Neural cell (in vitro differentiated cells): ENCODE results near the gene RALGPS1. TPM values are rescaled to one million over a fixed set of nuclear protein-coding genes. Genes with fewer than 3 reads are reported as not detected.

Experiments used
- H2AFZ ChIP-seq: fragments of 200-600, 300-800 bp; sonication (generic), shearing (Covaris generic); 2 replicates; pipeline ENCODE4 v1.6.0; 2014; ENCODE audit warnings: low read depth, mild to moderate bottlenecking, antibody characterized with exemption, low read length, moderate library complexity
- H3F3A ChIP-seq: fragments of 200-600 bp; shearing (Covaris generic); 2 replicates; pipeline ENCODE4 v1.6.1; 2016; ENCODE audit warnings: mild to moderate bottlenecking, moderate library complexity, mixed read lengths, antibody characterized with exemption, low read length; ENCODE audit not compliant: insufficient read depth, poor library complexity, severe bottlenecking
- H3K27ac ChIP-seq: fragments of 200-600, 300-800 bp; sonication (generic), shearing (Covaris generic); 2 replicates; pipeline ENCODE4 v1.5.1; 2014; ENCODE audit warnings: mild to moderate bottlenecking, low read length, moderate library complexity
- H3K27me3 ChIP-seq: fragments of 300-800, 200-600 bp; sonication (generic), shearing (Covaris generic); 2 replicates; pipeline ENCODE4 v1.6.0; 2014; ENCODE audit warnings: mild to moderate bottlenecking, low read depth, low read length, moderate library complexity; ENCODE audit not compliant: insufficient read depth
- H3K36me3 ChIP-seq: fragments of 300-800, 200-600 bp; sonication (generic), shearing (Covaris generic); 2 replicates; pipeline ENCODE4 v1.5.1; 2014; ENCODE audit warnings: mild to moderate bottlenecking, antibody characterized with exemption, low read length, moderate library complexity; ENCODE audit not compliant: insufficient read depth
- H3K4me2 ChIP-seq: fragments of 300-800, 200-600 bp; sonication (generic), shearing (Covaris generic); 2 replicates; pipeline ENCODE4 v1.6.0; 2014; ENCODE audit warnings: mild to moderate bottlenecking, low read length
- H3K4me3 ChIP-seq: fragments of 300-800, 200-600 bp; sonication (generic), shearing (Covaris generic); 2 replicates; pipeline ENCODE4 v1.5.1; 2014; ENCODE audit warnings: mild to moderate bottlenecking, low read length, moderate library complexity
- H3K79me2 ChIP-seq: fragments of 200-600 bp; shearing (Covaris generic); replicated peaks from 2 replicates; pipeline ENCODE4 v1.6.0; 2014; ENCODE audit warnings: mild to moderate bottlenecking, low read length, moderate library complexity; ENCODE audit not compliant: insufficient read depth
- H3K9ac ChIP-seq: fragments of 300-800, 200-600 bp; sonication (generic), shearing (Covaris generic); 2 replicates; pipeline ENCODE4 v1.6.1; 2016; ENCODE audit warnings: mild to moderate bottlenecking, low read length, mixed read lengths
- H3K9me2 ChIP-seq: fragments of 200-600 bp; shearing (Covaris generic); 2 replicates; pipeline ENCODE4 v1.6.1; 2016; ENCODE audit warnings: mild to moderate bottlenecking, low read length, mixed read lengths; ENCODE audit not compliant: insufficient read depth
- H3K9me3 ChIP-seq: fragments of 200-600, 300-800 bp; sonication (generic), shearing (Covaris generic); 2 replicates; pipeline ENCODE4 v1.6.1; 2016; ENCODE audit warnings: mild to moderate bottlenecking, mixed run types, low read length, moderate library complexity, mixed read lengths
- H4K20me1 ChIP-seq: fragments of 200-600 bp; shearing (Covaris generic); 2 replicates; pipeline ENCODE4 v1.6.1; 2016; ENCODE audit warnings: mild to moderate bottlenecking, mixed run types; ENCODE audit not compliant: insufficient read depth
- CTCF ChIP-seq: fragments of 450-650 bp; IDR thresholded peaks from 2 replicates; pipeline ENCODE4 v1.5.1; 2014; ENCODE audit warnings: antibody characterized with exemption, mild to moderate bottlenecking, moderate library complexity; ENCODE audit not compliant: poor library complexity, severe bottlenecking
- EP300 ChIP-seq: fragments of 450-650 bp; conservative IDR thresholded peaks from 2 replicates; pipeline ENCODE4 v1.6.1; 2014; ENCODE audit warnings: antibody characterized with exemption, mild to moderate bottlenecking, moderate library complexity; ENCODE audit not compliant: poor library complexity, severe bottlenecking
- EZH2 ChIP-seq: fragments of 200-600, 300-800 bp; shearing (Covaris generic), sonication (generic); IDR thresholded peaks from 2 replicates; pipeline ENCODE4 v1.6.1; 2014; ENCODE audit warnings: antibody characterized with exemption, low read length, borderline replicate concordance, mild to moderate bottlenecking; ENCODE audit not compliant: insufficient read depth, poor library complexity, severe bottlenecking
- MXI1 ChIP-seq: fragments of 450-650 bp; conservative IDR thresholded peaks from 2 replicates; pipeline ENCODE4 v1.6.1; 2014; ENCODE audit warnings: antibody characterized with exemption, mild to moderate bottlenecking; ENCODE audit not compliant: poor library complexity, severe bottlenecking
- POLR2AphosphoS5 ChIP-seq: IDR thresholded peaks from 2 replicates; pipeline ENCODE4 v1.6.1; 2012
- RAD21 ChIP-seq: fragments of 450-650 bp; conservative IDR thresholded peaks from 2 replicates; pipeline ENCODE4 v1.6.1; 2014; ENCODE audit warnings: antibody characterized with exemption, mild to moderate bottlenecking, moderate library complexity
- SMC3 ChIP-seq: fragments of 450-650 bp; conservative IDR thresholded peaks from 2 replicates; pipeline ENCODE4 v1.6.1; 2014; ENCODE audit warnings: antibody characterized with exemption, mild to moderate bottlenecking, moderate library complexity; ENCODE audit not compliant: poor library complexity
- TAF1 ChIP-seq: IDR thresholded peaks from 2 replicates; pipeline ENCODE4 v1.6.1; 2012; ENCODE audit warnings: low read depth
- polyA plus RNA-seq: library from polyadenylated mRNA; depleted of rRNA; stranded (reverse); fragments of >200 nt; gene quantifications from 2 replicates; pipeline ENCODE4 v1.2.3, GENCODE V29; 2014
- TF ChIP-seq, protein P1 (sequence below): IDR thresholded peaks from 2 replicates; pipeline ENCODE4 v1.6.1; 2012; ENCODE audit warnings: borderline replicate concordance

Gene RALGPS1
- polyA plus RNA-seq, 1 donor from 2014 or later: 37.1 TPM

- Histone ChIP-seq H3K9ac (no peak overlapping the region), H3K9me2 (no peaks in the 10 kb centered on the region), H3K36me3 (no peaks in the 10 kb centered on the region), H3K9me3 (no peaks in the 10 kb centered on the region), H2AFZ (no peak overlapping the region), H3K4me2 (no peak overlapping the region), H3K27ac (no peak overlapping the region), H3F3A (no peaks in the 10 kb centered on the region), H4K20me1 (no peaks in the 10 kb centered on the region), H3K79me2 (no peaks in the 10 kb centered on the region), H3K4me3 (no peak overlapping the region), H3K27me3 (no peaks in the 10 kb centered on the region)
- TF ChIP-seq EP300 (no peak), MXI1 (no peak), EZH2 (no peak), TAF1 (no peak), RAD21 (no peak), SMC3 (no peak), CTCF (no peak), POLR2AphosphoS5 (no peak)
- TF ChIP-seq, protein P1, sequence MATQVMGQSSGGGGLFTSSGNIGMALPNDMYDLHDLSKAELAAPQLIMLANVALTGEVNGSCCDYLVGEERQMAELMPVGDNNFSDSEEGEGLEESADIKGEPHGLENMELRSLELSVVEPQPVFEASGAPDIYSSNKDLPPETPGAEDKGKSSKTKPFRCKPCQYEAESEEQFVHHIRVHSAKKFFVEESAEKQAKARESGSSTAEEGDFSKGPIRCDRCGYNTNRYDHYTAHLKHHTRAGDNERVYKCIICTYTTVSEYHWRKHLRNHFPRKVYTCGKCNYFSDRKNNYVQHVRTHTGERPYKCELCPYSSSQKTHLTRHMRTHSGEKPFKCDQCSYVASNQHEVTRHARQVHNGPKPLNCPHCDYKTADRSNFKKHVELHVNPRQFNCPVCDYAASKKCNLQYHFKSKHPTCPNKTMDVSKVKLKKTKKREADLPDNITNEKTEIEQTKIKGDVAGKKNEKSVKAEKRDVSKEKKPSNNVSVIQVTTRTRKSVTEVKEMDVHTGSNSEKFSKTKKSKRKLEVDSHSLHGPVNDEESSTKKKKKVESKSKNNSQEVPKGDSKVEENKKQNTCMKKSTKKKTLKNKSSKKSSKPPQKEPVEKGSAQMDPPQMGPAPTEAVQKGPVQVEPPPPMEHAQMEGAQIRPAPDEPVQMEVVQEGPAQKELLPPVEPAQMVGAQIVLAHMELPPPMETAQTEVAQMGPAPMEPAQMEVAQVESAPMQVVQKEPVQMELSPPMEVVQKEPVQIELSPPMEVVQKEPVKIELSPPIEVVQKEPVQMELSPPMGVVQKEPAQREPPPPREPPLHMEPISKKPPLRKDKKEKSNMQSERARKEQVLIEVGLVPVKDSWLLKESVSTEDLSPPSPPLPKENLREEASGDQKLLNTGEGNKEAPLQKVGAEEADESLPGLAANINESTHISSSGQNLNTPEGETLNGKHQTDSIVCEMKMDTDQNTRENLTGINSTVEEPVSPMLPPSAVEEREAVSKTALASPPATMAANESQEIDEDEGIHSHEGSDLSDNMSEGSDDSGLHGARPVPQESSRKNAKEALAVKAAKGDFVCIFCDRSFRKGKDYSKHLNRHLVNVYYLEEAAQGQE: no peak
Observed at GRCh38 chr9:127114606-127115005, 200.0 kb downstream of the RALGPS1 start.

DNA sequence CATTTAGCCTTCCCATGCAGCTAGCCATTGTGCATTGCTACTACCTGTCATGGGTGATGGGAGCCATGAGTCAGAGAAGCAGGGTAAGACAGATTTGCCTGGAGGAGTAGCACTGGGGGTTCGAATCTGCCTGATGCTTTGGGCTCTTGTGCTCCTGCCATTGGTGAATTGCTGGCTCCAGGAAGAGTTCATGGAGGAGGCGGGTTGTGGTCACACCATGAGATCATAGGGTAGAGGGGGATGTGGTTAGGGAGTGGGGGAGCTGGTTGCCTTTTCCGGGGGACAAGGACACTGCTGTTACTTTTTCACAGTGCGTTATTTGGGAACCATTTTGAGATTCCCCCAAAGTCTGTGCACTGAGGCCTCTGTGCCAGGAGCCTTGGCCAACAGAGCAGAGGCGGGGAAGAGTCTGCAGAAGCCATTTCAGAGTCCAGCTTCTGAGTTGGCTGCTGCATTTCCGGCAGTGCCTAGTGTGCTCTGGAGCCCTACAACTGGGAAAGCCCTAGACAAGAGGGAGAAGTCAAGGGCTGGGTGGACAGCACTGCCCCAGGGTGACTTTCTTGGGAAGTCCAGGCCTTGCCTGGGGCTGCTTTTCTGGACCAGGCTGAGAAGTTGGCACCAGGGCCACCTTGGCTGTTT is 201.6 kb downstream of the RALGPS1 start:
- Histone ChIP-seq H3F3A (no peaks in the 10 kb centered on the region), H3K4me2 (no peak overlapping the region), H2AFZ (no peak overlapping the region), H3K79me2 (no peaks in the 10 kb centered on the region), H3K4me3 (no peak overlapping the region), H3K9me3 (no peaks in the 10 kb centered on the region), H4K20me1 (no peaks in the 10 kb centered on the region), H3K36me3 (no peaks in the 10 kb centered on the region), H3K9ac (no peak overlapping the region), H3K9me2 (no peaks in the 10 kb centered on the region), H3K27me3 (no peaks in the 10 kb centered on the region), H3K27ac (no peak overlapping the region)
- TF ChIP-seq, protein P1: no peak
- TF ChIP-seq SMC3 (no peak), CTCF (no peak), RAD21 (no peak), POLR2AphosphoS5 (no peak), EZH2 (no peak), MXI1 (no peak), TAF1 (no peak), EP300 (no peak)
